Measurements from ENCODE around the gene CYTH2.

CYTH2 gene

DNA sequence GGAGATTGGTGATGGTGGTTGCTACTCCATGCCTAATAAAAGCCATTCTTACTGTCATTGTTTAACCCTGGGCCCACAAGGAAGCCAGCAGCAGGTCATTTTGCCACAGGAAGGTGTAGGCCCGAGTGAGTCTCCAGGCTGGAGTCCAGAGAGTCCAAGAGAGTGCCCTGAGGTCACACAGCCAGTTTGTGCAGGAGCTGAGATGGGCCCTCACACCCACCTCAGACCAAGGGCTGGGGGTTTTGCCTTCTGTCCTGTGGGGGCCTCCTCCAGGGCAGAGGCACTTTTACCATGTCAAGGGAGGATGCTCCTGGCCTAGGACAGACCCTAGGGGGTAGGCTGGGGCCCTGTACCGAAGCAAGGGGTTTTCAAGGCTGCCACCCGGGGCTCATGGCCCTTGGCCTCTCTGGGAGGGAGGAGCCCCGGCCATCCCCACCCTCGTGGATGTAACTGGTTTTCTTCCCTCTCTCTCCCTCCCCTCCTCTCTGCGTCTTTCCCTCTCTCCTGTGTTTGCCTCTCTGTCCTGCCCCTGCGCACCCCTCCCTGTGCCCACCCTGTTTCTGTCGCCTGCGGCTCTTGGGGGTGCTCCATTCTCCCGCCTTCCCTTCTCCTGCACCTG, 8.0 kb downstream of the CYTH2 start:
- TF ChIP-seq, protein P1, sequence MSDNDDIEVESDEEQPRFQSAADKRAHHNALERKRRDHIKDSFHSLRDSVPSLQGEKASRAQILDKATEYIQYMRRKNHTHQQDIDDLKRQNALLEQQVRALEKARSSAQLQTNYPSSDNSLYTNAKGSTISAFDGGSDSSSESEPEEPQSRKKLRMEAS (IDR thresholded peaks at IDR 0.05): no peak
- TF ChIP-seq, protein P2, sequence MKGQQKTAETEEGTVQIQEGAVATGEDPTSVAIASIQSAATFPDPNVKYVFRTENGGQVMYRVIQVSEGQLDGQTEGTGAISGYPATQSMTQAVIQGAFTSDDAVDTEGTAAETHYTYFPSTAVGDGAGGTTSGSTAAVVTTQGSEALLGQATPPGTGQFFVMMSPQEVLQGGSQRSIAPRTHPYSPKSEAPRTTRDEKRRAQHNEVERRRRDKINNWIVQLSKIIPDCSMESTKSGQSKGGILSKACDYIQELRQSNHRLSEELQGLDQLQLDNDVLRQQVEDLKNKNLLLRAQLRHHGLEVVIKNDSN (IDR thresholded peaks at IDR 0.05): no peak
- TF ChIP-seq ZBTB7A (IDR thresholded peaks at IDR 0.05; ENCODE audit: low read depth): no peak
- TF ChIP-seq, protein P3, sequence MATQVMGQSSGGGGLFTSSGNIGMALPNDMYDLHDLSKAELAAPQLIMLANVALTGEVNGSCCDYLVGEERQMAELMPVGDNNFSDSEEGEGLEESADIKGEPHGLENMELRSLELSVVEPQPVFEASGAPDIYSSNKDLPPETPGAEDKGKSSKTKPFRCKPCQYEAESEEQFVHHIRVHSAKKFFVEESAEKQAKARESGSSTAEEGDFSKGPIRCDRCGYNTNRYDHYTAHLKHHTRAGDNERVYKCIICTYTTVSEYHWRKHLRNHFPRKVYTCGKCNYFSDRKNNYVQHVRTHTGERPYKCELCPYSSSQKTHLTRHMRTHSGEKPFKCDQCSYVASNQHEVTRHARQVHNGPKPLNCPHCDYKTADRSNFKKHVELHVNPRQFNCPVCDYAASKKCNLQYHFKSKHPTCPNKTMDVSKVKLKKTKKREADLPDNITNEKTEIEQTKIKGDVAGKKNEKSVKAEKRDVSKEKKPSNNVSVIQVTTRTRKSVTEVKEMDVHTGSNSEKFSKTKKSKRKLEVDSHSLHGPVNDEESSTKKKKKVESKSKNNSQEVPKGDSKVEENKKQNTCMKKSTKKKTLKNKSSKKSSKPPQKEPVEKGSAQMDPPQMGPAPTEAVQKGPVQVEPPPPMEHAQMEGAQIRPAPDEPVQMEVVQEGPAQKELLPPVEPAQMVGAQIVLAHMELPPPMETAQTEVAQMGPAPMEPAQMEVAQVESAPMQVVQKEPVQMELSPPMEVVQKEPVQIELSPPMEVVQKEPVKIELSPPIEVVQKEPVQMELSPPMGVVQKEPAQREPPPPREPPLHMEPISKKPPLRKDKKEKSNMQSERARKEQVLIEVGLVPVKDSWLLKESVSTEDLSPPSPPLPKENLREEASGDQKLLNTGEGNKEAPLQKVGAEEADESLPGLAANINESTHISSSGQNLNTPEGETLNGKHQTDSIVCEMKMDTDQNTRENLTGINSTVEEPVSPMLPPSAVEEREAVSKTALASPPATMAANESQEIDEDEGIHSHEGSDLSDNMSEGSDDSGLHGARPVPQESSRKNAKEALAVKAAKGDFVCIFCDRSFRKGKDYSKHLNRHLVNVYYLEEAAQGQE (IDR thresholded peaks at IDR 0.05; ENCODE audit: low read depth): no peak
- no peak for TF ChIP-seq YY1 (IDR thresholded peaks at IDR 0.05; ENCODE audit: low read depth)
- TF ChIP-seq CEBPB (IDR thresholded peaks at IDR 0.05): no peak
- TF ChIP-seq NFIC (IDR thresholded peaks at IDR 0.05): no peak
- TF ChIP-seq TEAD4 (IDR thresholded peaks at IDR 0.05): no peak
- TF ChIP-seq TCF12 (IDR thresholded peaks at IDR 0.05; ENCODE audit: low read depth): no peak
- no peak for TF ChIP-seq FOXM1 (IDR thresholded peaks at IDR 0.05; ENCODE audit: borderline replicate concordance, low read depth)
- TF ChIP-seq EGR1 (IDR thresholded peaks at IDR 0.05): no peak

DNA sequence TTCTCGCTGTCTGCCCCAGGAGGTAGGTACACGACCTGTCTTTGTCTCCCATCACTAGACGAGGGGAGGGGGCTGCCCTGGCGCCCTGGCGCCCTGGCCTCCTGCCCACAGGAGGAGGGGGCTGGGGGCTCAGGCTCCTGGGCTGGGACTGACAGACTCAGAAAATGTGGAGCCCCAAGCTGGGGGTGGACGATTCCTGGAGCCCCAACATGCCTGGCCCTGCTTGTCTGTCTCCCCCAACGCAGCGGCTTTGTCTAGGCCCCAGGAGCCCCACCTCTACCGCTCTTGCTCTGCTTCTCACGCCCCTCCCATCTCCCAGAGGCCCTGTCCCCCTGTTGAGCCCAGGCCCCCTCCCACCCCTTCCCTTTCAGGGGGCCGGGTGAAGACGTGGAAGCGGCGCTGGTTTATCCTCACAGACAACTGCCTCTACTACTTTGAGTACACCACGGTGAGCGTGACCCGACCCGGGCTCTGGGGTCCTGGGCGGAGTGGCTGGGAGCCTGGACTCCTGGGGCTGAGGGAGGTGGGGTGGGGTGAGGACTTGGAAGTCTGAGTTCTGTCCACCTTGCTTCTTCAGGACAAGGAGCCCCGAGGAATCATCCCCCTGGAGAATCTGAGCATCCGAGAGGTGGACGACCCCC, 8.6 kb downstream of the CYTH2 start:
- no peak for TF ChIP-seq CREB1 (IDR thresholded peaks at IDR 0.05; ENCODE audit: low read depth)
- no peak for TF ChIP-seq EGR1 (IDR thresholded peaks at IDR 0.05)
- TF ChIP-seq TAF1 (IDR thresholded peaks at IDR 0.05; ENCODE audit: low read depth): no peak
- no peak for TF ChIP-seq NFIC (IDR thresholded peaks at IDR 0.05)
- TF ChIP-seq RAD21 (IDR thresholded peaks at IDR 0.05; ENCODE audit: low read depth): no peak
- no peak for TF ChIP-seq YY1 (IDR thresholded peaks at IDR 0.05; ENCODE audit: low read depth)
- TF ChIP-seq TCF12 (IDR thresholded peaks at IDR 0.05; ENCODE audit: low read depth): no peak
- TF ChIP-seq, protein P2 (IDR thresholded peaks at IDR 0.05): no peak
- no peak for TF ChIP-seq CEBPB (IDR thresholded peaks at IDR 0.05)
- TF ChIP-seq, protein P1 (IDR thresholded peaks at IDR 0.05): no peak
- no peak for TF ChIP-seq FOXM1 (IDR thresholded peaks at IDR 0.05; ENCODE audit: borderline replicate concordance, low read depth)
- TF ChIP-seq, protein P3 (IDR thresholded peaks at IDR 0.05; ENCODE audit: low read depth): no peak
- TF ChIP-seq EP300 (IDR thresholded peaks at IDR 0.05; ENCODE audit: borderline replicate concordance): no peak

DNA sequence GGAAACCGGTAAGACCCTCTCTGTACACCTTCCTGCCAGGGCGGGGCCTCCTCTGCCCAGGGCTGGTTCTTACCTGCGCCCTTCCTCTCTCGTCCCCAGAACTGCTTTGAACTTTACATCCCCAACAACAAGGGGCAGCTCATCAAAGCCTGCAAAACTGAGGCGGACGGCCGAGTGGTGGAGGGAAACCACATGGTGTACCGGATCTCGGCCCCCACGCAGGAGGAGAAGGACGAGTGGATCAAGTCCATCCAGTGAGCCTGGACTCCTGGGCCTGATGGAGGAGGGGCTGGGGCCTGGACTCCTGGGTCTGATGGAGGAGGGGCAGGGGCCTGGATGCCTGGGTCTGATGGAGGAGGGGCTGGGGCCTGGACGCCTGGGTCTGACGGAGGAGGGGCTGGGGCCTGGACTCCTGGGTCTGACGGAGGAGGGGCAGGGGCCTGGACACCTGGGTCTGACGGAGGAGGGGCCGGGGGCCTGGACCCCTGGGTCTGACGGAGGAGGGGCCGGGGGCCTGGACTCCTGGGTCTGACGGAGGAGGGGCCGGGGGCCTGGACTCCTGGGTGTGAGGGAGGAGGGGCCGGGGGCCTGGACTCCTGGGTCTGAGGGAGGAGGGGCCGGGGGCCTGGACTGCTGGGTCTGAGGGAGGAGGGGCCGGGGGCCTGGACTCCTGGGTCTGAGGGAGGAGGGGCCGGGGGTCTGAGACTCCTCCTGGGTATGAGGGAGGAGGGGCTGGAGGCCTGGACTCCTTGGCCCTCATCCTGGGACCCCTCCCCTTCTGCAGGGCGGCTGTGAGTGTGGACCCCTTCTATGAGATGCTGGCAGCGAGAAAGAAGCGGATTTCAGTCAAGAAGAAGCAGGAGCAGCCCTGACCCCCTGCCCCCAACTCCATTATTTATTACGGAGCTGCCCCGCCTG, 9.4 kb downstream of the CYTH2 start:
- TF ChIP-seq CREB1 (IDR thresholded peaks at IDR 0.05; ENCODE audit: low read depth): no peak
- TF ChIP-seq TEAD4 (IDR thresholded peaks at IDR 0.05): no peak
- TF ChIP-seq EP300 (IDR thresholded peaks at IDR 0.05; ENCODE audit: borderline replicate concordance): no peak
- no peak for TF ChIP-seq EGR1 (IDR thresholded peaks at IDR 0.05)
- TF ChIP-seq NFIC (IDR thresholded peaks at IDR 0.05): no peak
- TF ChIP-seq, protein P1 (IDR thresholded peaks at IDR 0.05): no peak
- no peak for TF ChIP-seq RAD21 (IDR thresholded peaks at IDR 0.05; ENCODE audit: low read depth)
- no peak for TF ChIP-seq YY1 (IDR thresholded peaks at IDR 0.05; ENCODE audit: low read depth)

DNA sequence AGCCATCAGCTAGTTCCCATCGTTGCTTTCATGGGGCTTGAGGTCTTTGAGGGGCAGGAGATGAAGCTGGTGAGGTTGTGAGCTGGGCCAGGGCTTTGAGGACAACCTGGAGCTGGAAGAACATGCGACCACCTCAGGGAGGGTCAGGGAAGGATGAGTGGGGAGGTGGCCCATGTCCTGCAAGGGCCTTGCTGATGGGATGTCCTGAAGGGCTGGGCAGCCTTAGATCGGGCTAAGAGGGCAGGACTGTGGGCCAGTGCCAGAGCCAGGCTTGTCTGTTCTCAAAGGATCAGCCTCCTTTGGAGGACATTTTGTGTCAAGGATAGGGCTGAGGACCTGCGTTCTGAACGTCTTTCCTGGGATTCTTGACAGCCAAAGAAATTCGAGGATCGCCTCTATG, 10.5 kb downstream of the CYTH2 start:
- TF ChIP-seq FOXM1 (IDR thresholded peaks at IDR 0.05; ENCODE audit: borderline replicate concordance, low read depth): no peak
- TF ChIP-seq EP300 (IDR thresholded peaks at IDR 0.05; ENCODE audit: borderline replicate concordance): no peak
- TF ChIP-seq CREB1 (IDR thresholded peaks at IDR 0.05; ENCODE audit: low read depth): no peak
- TF ChIP-seq TCF12 (IDR thresholded peaks at IDR 0.05; ENCODE audit: low read depth): no peak
- no peak for TF ChIP-seq NFIC (IDR thresholded peaks at IDR 0.05)
- no peak for TF ChIP-seq TAF1 (IDR thresholded peaks at IDR 0.05; ENCODE audit: low read depth)
- TF ChIP-seq CEBPB (IDR thresholded peaks at IDR 0.05): no peak
- no peak for TF ChIP-seq TEAD4 (IDR thresholded peaks at IDR 0.05)
- no peak for TF ChIP-seq YY1 (IDR thresholded peaks at IDR 0.05; ENCODE audit: low read depth)
- TF ChIP-seq RAD21 (IDR thresholded peaks at IDR 0.05; ENCODE audit: low read depth): no peak
- no peak for TF ChIP-seq ZBTB7A (IDR thresholded peaks at IDR 0.05; ENCODE audit: low read depth)
- TF ChIP-seq, protein P3 (IDR thresholded peaks at IDR 0.05; ENCODE audit: low read depth): no peak
- TF ChIP-seq, protein P1 (IDR thresholded peaks at IDR 0.05): no peak
- TF ChIP-seq, protein P2 (IDR thresholded peaks at IDR 0.05): no peak
- no peak for TF ChIP-seq EGR1 (IDR thresholded peaks at IDR 0.05)
